ENCODE measurements around the gene DHX40. TPM values are rescaled to one million over a fixed set of nuclear protein-coding genes. Genes with fewer than 3 reads are reported as not detected.
"Not testable (repeated sequence)": the region's sequence is repeated elsewhere in the genome, so short reads cannot be mapped to it uniquely, and the experiment has no call there.

Gene DHX40
- total RNA-seq, 4 donors from 2014 or later = 32.4 to 48.0 (median 44.3) TPM

GRCh38 chr17:59651346-59651745 lies 85.9 kb downstream of the DHX40 start:
- H3K4me1 ChIP-seq = peaks cover 0 to 19% (median 2%) of the 10 kb centered on the region in 4 donors
- intact Hi-C loops (cut with DNase I) = no loop called here
- no peak overlapping the region for H3K27ac ChIP-seq (replicated peaks in 1 of 4)
- peaks cover 29 to 96% (median 75%) of the 10 kb centered on the region in 4 donors for H3K36me3 ChIP-seq
- no peak overlapping the region for H3K4me3 ChIP-seq
- H3K27me3 ChIP-seq = no peaks in the 10 kb centered on the region
- no peak for DNase-seq (ENCODE audit: extremely low spot score)
- TF ChIP-seq EP300 (IDR thresholded peaks at IDR 0.05) (no peak), POLR2A (IDR thresholded peaks at IDR 0.05; ENCODE audit: low read depth) (no peak), POLR2AphosphoS5 (IDR thresholded peaks at IDR 0.05) (no peak), CTCF (IDR thresholded peaks at IDR 0.05) (no peak)
- H3K9me3 ChIP-seq = no peaks in the 10 kb centered on the region

GRCh38 chr17:59652119-59652518 lies 86.7 kb downstream of the DHX40 start:
- DNase-seq (ENCODE audit: extremely low spot score) = no peak
- intact Hi-C loops (cut with DNase I) = no loop called here
- Histone ChIP-seq H3K36me3 (peaks cover 37 to 98% (median 83%) of the 10 kb centered on the region in 4 donors), H3K27me3 (no peaks in the 10 kb centered on the region), H3K9me3 (no peaks in the 10 kb centered on the region), H3K4me1 (peaks cover 0 to 13% (median 0%) of the 10 kb centered on the region in 4 donors), H3K27ac (replicated peaks in 1 of 4) (no peak overlapping the region), H3K4me3 (no peak overlapping the region)
- no peak for TF ChIP-seq CTCF (IDR thresholded peaks at IDR 0.05)
- no peak for TF ChIP-seq POLR2AphosphoS5 (IDR thresholded peaks at IDR 0.05)
- TF ChIP-seq POLR2A (IDR thresholded peaks at IDR 0.05; ENCODE audit: low read depth) = no peak
- no peak for TF ChIP-seq EP300 (IDR thresholded peaks at IDR 0.05)
- 80% methylated on average over 2 of the region's 2 CpGs for WGBS

- H3K36me3 ChIP-seq = peaks cover 44 to 100% (median 95%) of the 10 kb centered on the region in 4 donors
- H3K27ac ChIP-seq (replicated peaks in 1 of 4); DNase-seq (ENCODE audit: extremely low spot score); H3K27me3 ChIP-seq; intact Hi-C loops (cut with DNase I); H3K4me3 ChIP-seq; H3K9me3 ChIP-seq; H3K4me1 ChIP-seq: not testable (repeated sequence)
- 79% methylated on average over 7 of the region's 7 CpGs for WGBS
These were observed 91.2 kb downstream of the DHX40 start for GRCh38 chr17:59656624-59657023.

Small RNA genes within 50 kb of the gene (small RNA-seq; reads per million reads assigned to genes)
- 0 to 0.19 (median 0) reads per million in 3 donors for gene RNU4-13P

Other genes starting within 250 kb of the DHX40 start
- 10 to 100 TPM; 27.7 to 62.9 (median 28.8) TPM for gene YPEL2, start 234.0 kb upstream of the DHX40 start, total RNA-seq
- gene CLTC, start 54.3 kb downstream of the DHX40 start, total RNA-seq = 100 to 1,000 TPM; 206 to 283 (median 252) TPM
- 10 to 100 TPM; 11.4 to 31.1 (median 15.2) TPM for gene PTRH2, start 141.8 kb downstream of the DHX40 start, total RNA-seq
- gene VMP1, start 142.0 kb downstream of the DHX40 start, total RNA-seq = 100 to 1,000 TPM in 1 of 4 donors, 10 to 100 TPM in 3; 47.3 to 137 (median 59.6) TPM